ENCODE measurements around the gene EIF4E2. TPM values are rescaled to one million over a fixed set of nuclear protein-coding genes. Genes with fewer than 3 reads are reported as not detected.

EIF4E2 gene
- total and polyA plus RNA-seq, 2 of the 4 experiments (the other 2 are of a cell fraction) = 52.1 to 105 TPM

DNA sequence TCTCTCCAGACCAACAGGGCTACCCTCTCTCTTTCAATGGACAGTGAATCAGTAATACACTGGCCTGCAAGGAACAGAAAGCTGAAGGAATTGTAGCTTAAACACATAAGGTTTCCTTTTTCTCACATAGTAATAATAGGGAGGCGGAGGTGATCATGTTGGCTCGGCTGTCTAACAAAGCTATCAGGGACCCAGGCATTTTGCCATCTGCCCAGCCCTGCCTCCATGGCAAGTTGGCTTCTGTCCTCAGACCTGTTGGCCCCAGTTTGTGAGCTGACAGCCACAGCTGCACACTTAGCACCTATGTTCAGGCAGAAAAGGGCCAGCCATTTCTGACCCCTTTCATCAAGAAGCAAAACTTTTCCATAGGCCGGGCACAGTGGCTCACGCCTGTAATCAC is 13.0 kb upstream of the EIF4E2 start:
- DNase-seq = no peak
- intact Hi-C loops (cut with micrococcal nuclease) (no loop called here), in situ Hi-C loops (cut with MboI; ENCODE audit: low sequenced_read_pairs) (no loop called here), dilution Hi-C loops (cut with HindIII; ENCODE audit: low sequenced_read_pairs, unreplicated experiment) (no loop called here)
- no CpG with 5 or more reads among the region's 4 CpGs for WGBS, 2 experiments (ENCODE audit: extremely low coverage in 2 of 2, insufficient read length in 1 of 2)
- BruUV-seq (replicated peaks) = no TSS peak
- ChIA-PET POLR2A (ENCODE audit: unreplicated experiment) (interaction anchor here (0.5 kb wide), 1 partner anchor 93 kb away, joined by 6 read pairs; no protein-coding TSS in a partner anchor), CTCF (no interaction called here)
- H2AFZ ChIP-seq (replicated peaks; ENCODE audit: low read length, poor library complexity) = no peak overlapping the region
- H3K23ac ChIP-seq (ENCODE audit: low read depth, low read length) = no peak overlapping the region
- H3K4me2 ChIP-seq (ENCODE audit: low read depth, low read length) = no peak overlapping the region
- no peak overlapping the region for H2BK5ac ChIP-seq (ENCODE audit: low read depth, low read length, poor library complexity, severe bottlenecking)
- H3K4ac ChIP-seq (ENCODE audit: low read depth, low read length) = no peak overlapping the region
- H2AK9ac ChIP-seq (replicated peaks; ENCODE audit: low read depth, low read length, poor library complexity) = no peak overlapping the region
- TF ChIP-seq POLR2A (IDR thresholded peaks at IDR 0.05; ENCODE audit: low read depth, low read length) (no peak), SMC3 (IDR thresholded peaks at IDR 0.05; ENCODE audit: low read depth, low read length) (no peak), MAZ (IDR thresholded peaks at IDR 0.05; ENCODE audit: borderline replicate concordance, low read depth, low read length) (no peak), BHLHE40 (IDR thresholded peaks at IDR 0.05; ENCODE audit: low read depth, low read length) (no peak), MXI1 (IDR thresholded peaks at IDR 0.05; ENCODE audit: borderline replicate concordance, low read depth, low read length) (no peak), RFX5 (IDR thresholded peaks at IDR 0.05; ENCODE audit: low read depth, low read length) (no peak), CHD1 (IDR thresholded peaks at IDR 0.05; ENCODE audit: low read depth, low read length) (no peak), FOS (IDR thresholded peaks at IDR 0.05; ENCODE audit: low read depth, low read length) (no peak), RAD21 (IDR thresholded peaks at IDR 0.05; ENCODE audit: low read length) (no peak)
- TF ChIP-seq, protein P1, sequence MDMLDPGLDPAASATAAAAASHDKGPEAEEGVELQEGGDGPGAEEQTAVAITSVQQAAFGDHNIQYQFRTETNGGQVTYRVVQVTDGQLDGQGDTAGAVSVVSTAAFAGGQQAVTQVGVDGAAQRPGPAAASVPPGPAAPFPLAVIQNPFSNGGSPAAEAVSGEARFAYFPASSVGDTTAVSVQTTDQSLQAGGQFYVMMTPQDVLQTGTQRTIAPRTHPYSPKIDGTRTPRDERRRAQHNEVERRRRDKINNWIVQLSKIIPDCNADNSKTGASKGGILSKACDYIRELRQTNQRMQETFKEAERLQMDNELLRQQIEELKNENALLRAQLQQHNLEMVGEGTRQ (IDR thresholded peaks at IDR 0.05; ENCODE audit: low read depth, low read length) = no peak
- TF ChIP-seq, protein P2, sequence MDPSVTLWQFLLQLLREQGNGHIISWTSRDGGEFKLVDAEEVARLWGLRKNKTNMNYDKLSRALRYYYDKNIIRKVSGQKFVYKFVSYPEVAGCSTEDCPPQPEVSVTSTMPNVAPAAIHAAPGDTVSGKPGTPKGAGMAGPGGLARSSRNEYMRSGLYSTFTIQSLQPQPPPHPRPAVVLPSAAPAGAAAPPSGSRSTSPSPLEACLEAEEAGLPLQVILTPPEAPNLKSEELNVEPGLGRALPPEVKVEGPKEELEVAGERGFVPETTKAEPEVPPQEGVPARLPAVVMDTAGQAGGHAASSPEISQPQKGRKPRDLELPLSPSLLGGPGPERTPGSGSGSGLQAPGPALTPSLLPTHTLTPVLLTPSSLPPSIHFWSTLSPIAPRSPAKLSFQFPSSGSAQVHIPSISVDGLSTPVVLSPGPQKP (IDR thresholded peaks at IDR 0.05; ENCODE audit: borderline replicate concordance, low read depth, low read length) = no peak
- no peak overlapping the region for H2BK120ac ChIP-seq (ENCODE audit: low read depth, low read length)
- no peak overlapping the region for H4K8ac ChIP-seq (ENCODE audit: low read depth in 2 of 2, low read length in 2 of 2)
- H3K27me3 ChIP-seq (ENCODE audit: control insufficient read depth, insufficient read depth, low read length) = peaks cover 18% of the 10 kb centered on the region
- H2AK5ac ChIP-seq (ENCODE audit: low read depth, low read length) = no peak overlapping the region
- H3K4me1 ChIP-seq (ENCODE audit: control insufficient read depth, insufficient read depth, low read length) = no peaks in the 10 kb centered on the region; the same call in 1 of the 2 replicates
- H3K18ac ChIP-seq (ENCODE audit: low read depth, low read length) = no peak overlapping the region
- H3K4me3 ChIP-seq (ENCODE audit: insufficient read depth, low read depth, low read length) = no peak overlapping the region
- H3K79me1 ChIP-seq (ENCODE audit: low read depth in 1 of 2, low read length in 2 of 2) = no peaks in the 10 kb centered on the region
- no peak for ATAC-seq (ENCODE audit: low read depth)
- no peak overlapping the region for H3K14ac ChIP-seq (replicated peaks; ENCODE audit: low read depth, low read length)
- no peak overlapping the region for H2BK15ac ChIP-seq (ENCODE audit: low read depth, low read length)
- H3K9ac ChIP-seq (ENCODE audit: low read depth, low read length) = no peak overlapping the region
- no peak overlapping the region for H4K91ac ChIP-seq (ENCODE audit: insufficient read depth, low read depth, low read length)
- H3K9me1 ChIP-seq (ENCODE audit: insufficient read depth, low read length) = no peaks in the 10 kb centered on the region
- H4K5ac ChIP-seq (ENCODE audit: low read depth, low read length) = no peak overlapping the region
- H3K56ac ChIP-seq (ENCODE audit: extremely low read depth, insufficient read depth, low read length) = no peak overlapping the region
- H4K20me1 ChIP-seq (ENCODE audit: insufficient read depth, low read length) = no peaks in the 10 kb centered on the region; the same call in 1 of the 2 replicates
- no peak overlapping the region for H2BK20ac ChIP-seq (ENCODE audit: low read depth, low read length)
- peaks cover 6% of the 10 kb centered on the region for H3K9me3 ChIP-seq (ENCODE audit: control insufficient read depth, insufficient read depth, low read length)
- H3K36me3 ChIP-seq (ENCODE audit: control insufficient read depth, insufficient read depth, low read length) = no peaks in the 10 kb centered on the region
- no peak overlapping the region for H3K27ac ChIP-seq (ENCODE audit: insufficient read depth, low read length)

Measured in IMR-90 (cell line).